Hematopoietic multipotent progenitor cell treated with erythropoietin and hydrocortisone succinate and interleukin-3 and kit ligand, for 6 days (in vitro differentiated cells): ENCODE measurements around the gene FAM193A.
"Not testable (repeated sequence)": the region's sequence is repeated elsewhere in the genome, so short reads cannot be mapped to it uniquely, and the experiment has no call there.

Experiments used
- DNase-seq: peaks from one replicate; pipeline ENCODE4 v3.0.0-alpha.2; 2015

The FAM193A gene

GRCh38 chr4:2756691-2757350 lies 220.4 kb downstream of the FAM193A start:
- no peak for DNase-seq

GRCh38 chr4:2757426-2757825 lies 221.0 kb downstream of the FAM193A start:
- DNase-seq = no peak

- peak; percentile 38 for DNase-seq
These were observed 224.8 kb downstream of the FAM193A start for GRCh38 chr4:2761035-2761923.

GRCh38 chr4:2762048-2762447 lies 225.6 kb downstream of the FAM193A start:
- DNase-seq = no peak

- DNase-seq = not testable (repeated sequence)
These were observed 226.3 kb downstream of the FAM193A start for GRCh38 chr4:2762486-2763370.

- DNase-seq = no peak
These were observed 227.1 kb downstream of the FAM193A start for GRCh38 chr4:2763511-2763967.

GRCh38 chr4:2765832-2766526 lies 229.5 kb downstream of the FAM193A start:
- DNase-seq = no peak

GRCh38 chr4:2767046-2767704 lies 230.7 kb downstream of the FAM193A start:
- DNase-seq = no peak

GRCh38 chr4:2767705-2768074 lies 231.2 kb downstream of the FAM193A start:
- no peak for DNase-seq

- no peak for DNase-seq
These were observed 231.7 kb downstream of the FAM193A start for GRCh38 chr4:2768124-2768523.

GRCh38 chr4:2768921-2769336 lies 232.5 kb downstream of the FAM193A start:
- DNase-seq = no peak

- no peak for DNase-seq
These were observed 234.8 kb downstream of the FAM193A start for GRCh38 chr4:2771264-2771663.

GRCh38 chr4:2780643-2781042 lies 244.2 kb downstream of the FAM193A start:
- not testable (repeated sequence) for DNase-seq

GRCh38 chr4:2781911-2782310 lies 245.5 kb downstream of the FAM193A start:
- no peak for DNase-seq
